ENCODE results near the gene CDC42EP4. TPM values are rescaled to one million over a fixed set of nuclear protein-coding genes. Genes with fewer than 3 reads are reported as not detected.

The CDC42EP4 gene
- total and polyA plus RNA-seq, 5 donors from 2014 or later: 0.31 to 4.6 (median 0.52) TPM; not detected in 2

DNA sequence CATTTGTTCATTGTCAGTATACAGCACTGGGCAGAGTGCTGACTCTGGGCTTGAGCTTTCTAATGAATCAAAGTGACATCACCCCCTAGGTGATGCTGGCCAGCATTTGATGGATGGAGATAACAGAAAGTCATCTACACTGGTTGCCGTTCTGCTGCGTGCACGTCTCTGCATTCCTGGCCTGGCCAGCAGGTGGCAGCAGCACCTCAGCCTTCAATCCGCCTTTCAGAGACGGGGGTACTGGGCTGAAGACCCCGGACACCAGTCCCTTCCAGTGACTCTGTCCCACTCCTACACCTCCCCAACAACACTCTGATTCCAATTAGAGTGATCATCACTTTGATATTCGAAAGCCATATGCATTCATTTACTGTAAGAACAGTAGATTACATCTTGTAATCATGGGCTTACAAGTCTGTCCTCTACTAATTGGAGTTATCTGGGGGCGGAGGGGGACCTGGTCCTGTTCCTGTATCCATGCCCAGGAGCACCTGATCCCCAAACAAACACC lies 56.1 kb downstream of the CDC42EP4 start:
- Mint-ChIP-seq H3K27me3 (no peaks in the 10 kb centered on the region), H3K27ac (no peak overlapping the region), H3K4me3 (no peak overlapping the region), H3K36me3 (no peaks in the 10 kb centered on the region), H3K4me1 (peaks cover 0 to 4% (median 1%) of the 10 kb centered on the region in 4 donors), H3K9me3 (no peaks in the 10 kb centered on the region)
- Histone ChIP-seq H3K36me3 (ENCODE audit: control insufficient read depth, insufficient read depth, low read length) (no peaks in the 10 kb centered on the region), H3K4me3 (ENCODE audit: low read depth, low read length) (peak overlapping the region; percentile 23), H3K27ac (ENCODE audit: insufficient read depth, low read length, poor library complexity, severe bottlenecking) (no peak overlapping the region), H3K9me3 (ENCODE audit: control insufficient read depth in 2 of 2, low read length in 2 of 2) (no peaks in the 10 kb centered on the region), H3K27me3 (ENCODE audit: control insufficient read depth, insufficient read depth, low read length) (no peaks in the 10 kb centered on the region), H3K4me1 (ENCODE audit: control insufficient read depth, insufficient read depth, low read length, poor library complexity, severe bottlenecking) (no peaks in the 10 kb centered on the region)
- peak; percentile 55 to 74 for ATAC-seq (ENCODE audit: low read depth in 2 of 2)
- peak; percentile 38 to 54 (median 42) for DNase-seq

GRCh38 chr17:73251871-73252270 lies 59.9 kb downstream of the CDC42EP4 start:
- Histone ChIP-seq H3K9me3 (ENCODE audit: control insufficient read depth in 2 of 2, low read length in 2 of 2) (no peaks in the 10 kb centered on the region), H3K27ac (ENCODE audit: insufficient read depth, low read length, poor library complexity, severe bottlenecking) (no peak overlapping the region), H3K27me3 (ENCODE audit: control insufficient read depth, insufficient read depth, low read length) (no peaks in the 10 kb centered on the region), H3K36me3 (ENCODE audit: control insufficient read depth, insufficient read depth, low read length) (peaks cover 16% of the 10 kb centered on the region), H3K4me1 (ENCODE audit: control insufficient read depth, insufficient read depth, low read length, poor library complexity, severe bottlenecking) (no peaks in the 10 kb centered on the region), H3K4me3 (ENCODE audit: low read depth, low read length) (no peak overlapping the region)
- no peak for DNase-seq
- ATAC-seq (ENCODE audit: low read depth in 2 of 2): no peak
- H3K4me3 Mint-ChIP-seq: no peak overlapping the region
- no peaks in the 10 kb centered on the region for H3K9me3 Mint-ChIP-seq
- peaks cover 0 to 4% (median 1%) of the 10 kb centered on the region in 4 donors for H3K4me1 Mint-ChIP-seq
- no peaks in the 10 kb centered on the region for H3K27me3 Mint-ChIP-seq
- H3K36me3 Mint-ChIP-seq: peaks cover 5% of the 10 kb centered on the region
- H3K27ac Mint-ChIP-seq: peak overlapping the region in 1 of 3 donors; percentile 60

- H3K27ac Mint-ChIP-seq: peak overlapping the region in 2 of 3 donors; percentile 60 to 75
Observed at GRCh38 chr17:73250851-73251640, 60.8 kb downstream of the CDC42EP4 start.

GRCh38 chr17:73249700-73250099 lies 62.1 kb downstream of the CDC42EP4 start:
- Histone ChIP-seq H3K4me1 (ENCODE audit: control insufficient read depth, insufficient read depth, low read length, poor library complexity, severe bottlenecking) (no peaks in the 10 kb centered on the region), H3K9me3 (ENCODE audit: control insufficient read depth in 2 of 2, low read length in 2 of 2) (no peaks in the 10 kb centered on the region), H3K27ac (ENCODE audit: insufficient read depth, low read length, poor library complexity, severe bottlenecking) (no peak overlapping the region), H3K36me3 (ENCODE audit: control insufficient read depth, insufficient read depth, low read length) (peaks cover 21% of the 10 kb centered on the region), H3K4me3 (ENCODE audit: low read depth, low read length) (no peak overlapping the region), H3K27me3 (ENCODE audit: control insufficient read depth, insufficient read depth, low read length) (no peaks in the 10 kb centered on the region)
- H3K27me3 Mint-ChIP-seq: no peaks in the 10 kb centered on the region
- H3K4me1 Mint-ChIP-seq: no peaks in the 10 kb centered on the region
- no peak overlapping the region for H3K4me3 Mint-ChIP-seq
- H3K9me3 Mint-ChIP-seq: peaks cover 0 to 1% (median 0%) of the 10 kb centered on the region in 7 donors
- peak overlapping the region in 1 of 3 donors; percentile 17 for H3K27ac Mint-ChIP-seq
- ATAC-seq (ENCODE audit: low read depth in 2 of 2) (no peak), DNase-seq (no peak)
- H3K36me3 Mint-ChIP-seq: peaks cover 9% of the 10 kb centered on the region

More at GRCh38 chr17:73250851-73251640, 60.8 kb downstream of the CDC42EP4 start:
- Mint-ChIP-seq H3K4me1 (peaks cover 0 to 4% (median 1%) of the 10 kb centered on the region in 4 donors), H3K27me3 (no peaks in the 10 kb centered on the region), H3K36me3 (peaks cover 5% of the 10 kb centered on the region), H3K4me3 (no peak overlapping the region), H3K9me3 (no peaks in the 10 kb centered on the region)
- peaks cover 19% of the 10 kb centered on the region for H3K36me3 ChIP-seq (ENCODE audit: control insufficient read depth, insufficient read depth, low read length)
- H3K4me3 ChIP-seq (ENCODE audit: low read depth, low read length): no peak overlapping the region
- ATAC-seq (ENCODE audit: low read depth in 2 of 2) (no peak), DNase-seq (no peak)
- no peaks in the 10 kb centered on the region for H3K4me1 ChIP-seq (ENCODE audit: control insufficient read depth, insufficient read depth, low read length, poor library complexity, severe bottlenecking)
- H3K27me3 ChIP-seq (ENCODE audit: control insufficient read depth, insufficient read depth, low read length): no peaks in the 10 kb centered on the region
- H3K27ac ChIP-seq (ENCODE audit: insufficient read depth, low read length, poor library complexity, severe bottlenecking): no peak overlapping the region
- no peaks in the 10 kb centered on the region for H3K9me3 ChIP-seq (ENCODE audit: control insufficient read depth in 2 of 2, low read length in 2 of 2)

GRCh38 chr17:73248532-73248931 lies 63.3 kb downstream of the CDC42EP4 start:
- Histone ChIP-seq H3K9me3 (ENCODE audit: control insufficient read depth in 2 of 2, low read length in 2 of 2) (no peaks in the 10 kb centered on the region), H3K27ac (ENCODE audit: insufficient read depth, low read length, poor library complexity, severe bottlenecking) (no peak overlapping the region), H3K27me3 (ENCODE audit: control insufficient read depth, insufficient read depth, low read length) (no peaks in the 10 kb centered on the region), H3K4me3 (ENCODE audit: low read depth, low read length) (no peak overlapping the region), H3K36me3 (ENCODE audit: control insufficient read depth, insufficient read depth, low read length) (peaks cover 25% of the 10 kb centered on the region), H3K4me1 (ENCODE audit: control insufficient read depth, insufficient read depth, low read length, poor library complexity, severe bottlenecking) (no peaks in the 10 kb centered on the region)
- ATAC-seq (ENCODE audit: low read depth in 2 of 2) (no peak), DNase-seq (no peak)
- Mint-ChIP-seq H3K9me3 (peaks cover 0 to 1% (median 0%) of the 10 kb centered on the region in 7 donors), H3K27me3 (no peaks in the 10 kb centered on the region), H3K36me3 (peaks cover 15% of the 10 kb centered on the region), H3K4me3 (no peak overlapping the region), H3K4me1 (no peaks in the 10 kb centered on the region), H3K27ac (no peak overlapping the region)

DNA sequence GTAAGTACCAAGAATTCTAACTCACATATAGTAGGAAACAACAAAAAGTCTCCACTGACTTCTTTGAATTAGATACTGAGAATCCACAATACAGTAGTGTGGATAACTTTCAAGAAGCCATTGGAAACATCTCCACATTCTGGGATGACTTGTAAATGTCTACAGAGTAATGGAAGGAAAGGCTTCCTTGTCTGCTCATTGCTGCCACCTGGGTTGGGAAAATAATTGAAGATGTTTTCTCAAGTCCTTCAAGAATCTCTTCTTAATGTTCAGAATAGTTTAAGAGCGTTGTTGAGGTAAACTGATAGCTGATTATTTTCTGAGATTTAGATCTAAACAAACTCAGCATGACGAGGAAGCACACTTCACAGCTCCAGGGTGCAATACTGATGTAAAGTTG lies 64.1 kb downstream of the CDC42EP4 start:
- Histone ChIP-seq H3K27me3 (ENCODE audit: control insufficient read depth, insufficient read depth, low read length) (no peaks in the 10 kb centered on the region), H3K4me1 (ENCODE audit: control insufficient read depth, insufficient read depth, low read length, poor library complexity, severe bottlenecking) (no peaks in the 10 kb centered on the region), H3K4me3 (ENCODE audit: low read depth, low read length) (no peak overlapping the region), H3K9me3 (ENCODE audit: control insufficient read depth in 2 of 2, low read length in 2 of 2) (no peaks in the 10 kb centered on the region), H3K36me3 (ENCODE audit: control insufficient read depth, insufficient read depth, low read length) (peaks cover 27% of the 10 kb centered on the region), H3K27ac (ENCODE audit: insufficient read depth, low read length, poor library complexity, severe bottlenecking) (no peak overlapping the region)
- no peak overlapping the region for H3K4me3 Mint-ChIP-seq
- H3K27me3 Mint-ChIP-seq: no peaks in the 10 kb centered on the region
- ATAC-seq (ENCODE audit: low read depth in 2 of 2) (no peak), DNase-seq (no peak)
- H3K4me1 Mint-ChIP-seq: peaks cover 0 to under 1% (median 0%) of the 10 kb centered on the region in 4 donors
- H3K27ac Mint-ChIP-seq: peak overlapping the region in 2 of 3 donors; percentile 15 to 23
- H3K9me3 Mint-ChIP-seq: peaks cover 0 to 1% (median 0%) of the 10 kb centered on the region in 7 donors
- peaks cover 16% of the 10 kb centered on the region for H3K36me3 Mint-ChIP-seq

DNA sequence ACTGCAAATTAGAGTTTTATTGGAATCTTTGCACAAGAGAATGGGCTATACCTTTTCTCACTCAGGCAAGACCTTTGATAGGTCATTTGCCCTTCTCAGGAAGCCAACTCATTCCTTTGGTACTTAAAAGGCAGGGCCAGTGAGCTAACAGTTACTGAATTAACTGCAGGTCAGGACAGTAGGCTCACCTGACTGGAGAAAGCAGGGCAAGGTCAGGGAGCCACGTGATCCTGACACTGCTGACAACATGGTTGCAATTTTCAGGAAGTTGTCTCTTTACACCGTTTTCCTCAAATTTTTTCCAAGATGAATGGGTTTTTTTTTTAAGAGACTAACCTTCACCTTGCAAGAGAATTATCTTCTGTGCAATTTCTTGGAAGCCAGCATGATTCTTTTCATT lies 71.2 kb downstream of the CDC42EP4 start:
- Mint-ChIP-seq H3K36me3 (peaks cover 33% of the 10 kb centered on the region), H3K27me3 (no peaks in the 10 kb centered on the region), H3K4me3 (no peak overlapping the region), H3K27ac (no peak overlapping the region), H3K9me3 (peaks cover 0 to 1% (median 0%) of the 10 kb centered on the region in 7 donors), H3K4me1 (peaks cover 27 to 53% (median 39%) of the 10 kb centered on the region in 4 donors)
- H3K4me1 ChIP-seq (ENCODE audit: control insufficient read depth, insufficient read depth, low read length, poor library complexity, severe bottlenecking): peaks cover 16% of the 10 kb centered on the region
- no peak for DNase-seq
- H3K27ac ChIP-seq (ENCODE audit: insufficient read depth, low read length, poor library complexity, severe bottlenecking): no peak overlapping the region
- ATAC-seq (ENCODE audit: low read depth in 2 of 2): no peak
- H3K9me3 ChIP-seq (ENCODE audit: control insufficient read depth in 2 of 2, low read length in 2 of 2): no peaks in the 10 kb centered on the region
- H3K4me3 ChIP-seq (ENCODE audit: low read depth, low read length): no peak overlapping the region
- H3K27me3 ChIP-seq (ENCODE audit: control insufficient read depth, insufficient read depth, low read length): no peaks in the 10 kb centered on the region
- peaks cover 22% of the 10 kb centered on the region for H3K36me3 ChIP-seq (ENCODE audit: control insufficient read depth, insufficient read depth, low read length)
